NCI-H2029 treated with DMSO at 0.1 percent for 48 hours (cell line): Measurements from ENCODE around the gene RRM2.
"Not testable (repeated sequence)": the region's sequence is repeated elsewhere in the genome, so short reads cannot be mapped to it uniquely, and the experiment has no call there.

Experiments
- DNase-seq: peaks from one replicate; lab custom pipeline; 2025; lab: John Stamatoyannopoulos, UW

Gene RRM2

GRCh38 chr2:10132596-10132995 lies 10.1 kb downstream of the RRM2 start:
- DNase-seq, result no peak

GRCh38 chr2:10132996-10133647 lies 10.6 kb downstream of the RRM2 start:
- no peak for DNase-seq

GRCh38 chr2:10135296-10136089 lies 13.0 kb downstream of the RRM2 start:
- no peak for DNase-seq

GRCh38 chr2:10136101-10136934 lies 13.8 kb downstream of the RRM2 start:
- no peak for DNase-seq

GRCh38 chr2:10137053-10137843 lies 14.7 kb downstream of the RRM2 start:
- no peak for DNase-seq

- DNase-seq, result no peak
Observed at GRCh38 chr2:10139536-10139935, 17.0 kb downstream of the RRM2 start.

- no peak for DNase-seq
Observed at GRCh38 chr2:10140841-10141610, 18.5 kb downstream of the RRM2 start.

- no peak for DNase-seq
Observed at GRCh38 chr2:10141736-10142639, 19.4 kb downstream of the RRM2 start.

GRCh38 chr2:10142640-10142965 lies 20.1 kb downstream of the RRM2 start:
- no peak for DNase-seq

- DNase-seq, result no peak
Observed at GRCh38 chr2:10144771-10145518, 22.4 kb downstream of the RRM2 start.

GRCh38 chr2:10145519-10146357 lies 23.2 kb downstream of the RRM2 start:
- DNase-seq, result no peak

- DNase-seq, result no peak
Observed at GRCh38 chr2:10146366-10147005, 23.9 kb downstream of the RRM2 start.

GRCh38 chr2:10147050-10147660 lies 24.6 kb downstream of the RRM2 start:
- DNase-seq, result not testable (repeated sequence)

GRCh38 chr2:10148268-10148667 lies 25.7 kb downstream of the RRM2 start:
- no peak for DNase-seq

- no peak for DNase-seq
Observed at GRCh38 chr2:10149635-10150034, 27.1 kb downstream of the RRM2 start.

GRCh38 chr2:10150436-10150835 lies 27.9 kb downstream of the RRM2 start:
- no peak for DNase-seq

GRCh38 chr2:10151462-10151861 lies 28.9 kb downstream of the RRM2 start:
- DNase-seq, result no peak

GRCh38 chr2:10157293-10157692 lies 34.8 kb downstream of the RRM2 start:
- DNase-seq, result no peak
